CD4-positive, alpha-beta T cell (primary cell): ENCODE data around the gene RBM17. TPM values are rescaled to one million over a fixed set of nuclear protein-coding genes. Genes with fewer than 3 reads are reported as not detected.

Experiments
- ATAC-seq: fragments of 200-7000 bp; cut with Tn5 transposase; one replicate; pipeline ENCODE4 v1.10.0; 2022; ENCODE audit warnings: mild to moderate bottlenecking; ENCODE audit not compliant: poor library complexity
- CTCF ChIA-PET: fragments of 350-600 bp; sonication (Branson Sonifier 250); formaldehyde crosslinking; loops from one replicate; lab custom pipeline; 2021; ENCODE audit warnings: antibody characterized with exemption, inconsistent platforms; lab: Charles Lee
- POLR2A ChIA-PET: fragments of 350-600 bp; sonication (Branson Sonifier 250); formaldehyde crosslinking; loops from one replicate; lab custom pipeline; 2021; ENCODE audit warnings: antibody characterized with exemption, inconsistent platforms; lab: Charles Lee
- DNase-seq, 14 experiments: peaks; one replicate each; pipeline ENCODE4 v3.0.0-alpha.2; 2013 to 2020; ENCODE audit warnings: mixed read lengths in 2 of 14
- H3K27ac ChIP-seq, 2 donors: one replicate each; pipeline versions ENCODE4 v1.5.1 to v1.7.0; 2013; ENCODE audit warnings: low read length in 2 of 2, low read depth in 1 of 2, mild to moderate bottlenecking in 1 of 2
- H3K27me3 ChIP-seq, 2 experiments: 1 replicate in 1 of 2; 2 replicates in 1 of 2; pipeline versions ENCODE4 v1.6.1 to v1.7.0; 2013; ENCODE audit warnings: low read length in 2 of 2, control low read depth in 1 of 2, mild to moderate bottlenecking in 1 of 2, moderate library complexity in 1 of 2; ENCODE audit not compliant: insufficient read depth in 2 of 2, control insufficient read depth in 1 of 2
- H3K36me3 ChIP-seq: one replicate; pipeline ENCODE4 v1.6.1; 2013; ENCODE audit warnings: low read length, control low read depth; ENCODE audit not compliant: insufficient read depth
- H3K4me1 ChIP-seq: one replicate; pipeline ENCODE4 v1.6.1; 2013; ENCODE audit warnings: low read length, control low read depth; ENCODE audit not compliant: insufficient read depth
- H3K4me3 ChIP-seq: one replicate; pipeline ENCODE4 v1.5.1; 2013; ENCODE audit warnings: mild to moderate bottlenecking, low read length, moderate library complexity
- H3K9me3 ChIP-seq, 2 experiments: 1 replicate in 1 of 2; 2 replicates in 1 of 2; pipeline versions ENCODE4 v1.6.1 to v1.7.0; 2013; ENCODE audit warnings: low read length in 2 of 2, mild to moderate bottlenecking in 2 of 2, control low read depth in 1 of 2, moderate library complexity in 1 of 2; ENCODE audit not compliant: control insufficient read depth in 1 of 2, insufficient read depth in 1 of 2
- H3K27ac Mint-ChIP-seq: one replicate; pipeline ENCODE4 v1.8.0; 2020; ENCODE audit warnings: mixed read lengths
- H3K27me3 Mint-ChIP-seq: one replicate; pipeline ENCODE4 v1.8.0; 2021; ENCODE audit warnings: mixed read lengths
- H3K36me3 Mint-ChIP-seq: one replicate; pipeline ENCODE4 v1.8.0; 2021; ENCODE audit warnings: low read depth, mixed read lengths
- H3K4me1 Mint-ChIP-seq: one replicate; pipeline ENCODE4 v1.8.0; 2021; ENCODE audit warnings: low read depth, mixed read lengths
- H3K4me3 Mint-ChIP-seq: one replicate; pipeline ENCODE4 v1.8.0; 2020; ENCODE audit warnings: mild to moderate bottlenecking, mixed read lengths
- H3K9me3 Mint-ChIP-seq: one replicate; pipeline ENCODE4 v1.8.0; 2020; ENCODE audit warnings: mixed read lengths
- intact Hi-C, 2 experiments: fragments of 100-400 bp; cut with DNase I in 1 of 2; cut with micrococcal nuclease in 1 of 2; formaldehyde crosslinking; loops; one replicate each; pipeline versions ENCODE4 v1.15.1 to v1.9.0; 2023 to 2025; cut with DNase I, micrococcal nuclease
- total RNA-seq, 174 experiments: library from RNA in 2 of 174; stranded (reverse) in 2 of 174; gene quantifications; one replicate each; pipeline ENCODE4 v1.2.3 and lab custom pipeline; 2021 to 2026
- TF ChIP-seq, protein P1 (sequence below): fragments of 200-600 bp; IDR thresholded peaks from one replicate; pipeline ENCODE4 v1.8.0; 2022; ENCODE audit warnings: antibody characterized with exemption, mild to moderate bottlenecking

The RBM17 gene
- total RNA-seq, 2 experiments from 2014 or later = 143 to 150 TPM

DNA sequence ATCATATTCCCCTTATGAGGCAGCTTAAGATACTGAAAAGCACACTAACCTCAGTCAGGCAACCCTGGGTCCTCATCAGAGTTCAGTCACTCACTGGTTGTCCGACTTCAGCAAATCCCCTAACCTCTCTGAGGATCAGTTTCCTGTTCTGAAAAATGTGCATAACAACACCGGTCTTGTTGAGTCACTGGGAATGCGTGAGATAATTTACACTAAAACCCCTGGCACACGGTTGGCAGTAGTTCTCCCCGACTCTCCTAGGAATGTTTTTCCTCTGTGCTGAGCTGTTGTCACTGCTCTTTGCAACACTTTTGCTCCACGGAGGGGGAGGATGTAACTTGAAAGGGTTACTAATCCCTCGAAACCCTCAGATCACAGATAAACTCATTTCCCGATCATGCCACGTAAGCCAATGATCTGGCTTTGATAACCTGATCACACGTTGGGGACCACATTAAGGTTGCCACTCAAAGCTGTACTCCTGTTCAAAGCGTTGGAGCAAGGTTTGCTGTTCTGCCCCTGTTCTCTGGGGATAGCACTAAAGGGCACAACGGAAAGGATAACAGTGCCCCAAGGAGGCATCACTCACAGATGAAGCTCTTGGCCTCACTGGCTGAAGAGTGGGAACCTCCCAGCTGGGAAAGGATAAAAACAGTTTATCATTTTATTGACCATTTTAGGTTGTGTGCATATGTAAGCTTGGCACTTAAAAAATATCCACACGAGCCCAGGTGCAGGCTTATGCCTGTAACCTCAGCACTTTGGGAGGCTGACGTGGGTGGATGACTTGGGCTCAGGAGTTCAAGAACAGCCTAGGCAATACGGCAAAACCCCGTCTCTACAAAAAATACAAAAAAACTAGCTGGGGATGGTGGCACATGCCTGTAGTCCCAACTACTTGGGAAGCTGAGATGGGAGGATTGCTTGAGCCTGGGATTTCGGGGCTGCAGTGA lies 5.0 kb upstream of the RBM17 start:
- Mint-ChIP-seq H3K36me3 (no peaks in the 10 kb centered on the region), H3K27ac (peak overlapping the region; percentile 43), H3K9me3 (no peaks in the 10 kb centered on the region), H3K4me3 (peak overlapping the region; percentile 63), H3K4me1 (peaks cover 48% of the 10 kb centered on the region), H3K27me3 (no peaks in the 10 kb centered on the region)
- TF ChIP-seq, protein P1, sequence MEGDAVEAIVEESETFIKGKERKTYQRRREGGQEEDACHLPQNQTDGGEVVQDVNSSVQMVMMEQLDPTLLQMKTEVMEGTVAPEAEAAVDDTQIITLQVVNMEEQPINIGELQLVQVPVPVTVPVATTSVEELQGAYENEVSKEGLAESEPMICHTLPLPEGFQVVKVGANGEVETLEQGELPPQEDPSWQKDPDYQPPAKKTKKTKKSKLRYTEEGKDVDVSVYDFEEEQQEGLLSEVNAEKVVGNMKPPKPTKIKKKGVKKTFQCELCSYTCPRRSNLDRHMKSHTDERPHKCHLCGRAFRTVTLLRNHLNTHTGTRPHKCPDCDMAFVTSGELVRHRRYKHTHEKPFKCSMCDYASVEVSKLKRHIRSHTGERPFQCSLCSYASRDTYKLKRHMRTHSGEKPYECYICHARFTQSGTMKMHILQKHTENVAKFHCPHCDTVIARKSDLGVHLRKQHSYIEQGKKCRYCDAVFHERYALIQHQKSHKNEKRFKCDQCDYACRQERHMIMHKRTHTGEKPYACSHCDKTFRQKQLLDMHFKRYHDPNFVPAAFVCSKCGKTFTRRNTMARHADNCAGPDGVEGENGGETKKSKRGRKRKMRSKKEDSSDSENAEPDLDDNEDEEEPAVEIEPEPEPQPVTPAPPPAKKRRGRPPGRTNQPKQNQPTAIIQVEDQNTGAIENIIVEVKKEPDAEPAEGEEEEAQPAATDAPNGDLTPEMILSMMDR = no peak
- Histone ChIP-seq H3K27ac (peak overlapping the region in 1 of 2 donors; percentile 18), H3K36me3 (no peaks in the 10 kb centered on the region), H3K9me3 (no peaks in the 10 kb centered on the region), H3K4me1 (peaks cover 37% of the 10 kb centered on the region), H3K4me3 (peak overlapping the region; percentile 1), H3K27me3 (no peaks in the 10 kb centered on the region)
- intact Hi-C loops = loop anchor here in 1 of 2 experiments (2.0 kb wide), 1 partner anchor 15 kb away; no protein-coding TSS in a partner anchor
- ATAC-seq (peak; percentile 25), DNase-seq (peak in 10 of 14 experiments; percentile 11 to 73 (median 32))
- ChIA-PET POLR2A (interaction anchor here (1.0 to 2.4 kb wide), 9 partner anchors 12 to 107 kb away, joined by 3 to 14 read pairs (median 4); partner anchors contain the start of gene IL15RA), CTCF (interaction anchor here (1.1 to 4.0 kb wide), 3 partner anchors 33 to 119 kb away, joined by 3 to 13 read pairs (median 8); partner anchors contain the start of gene PFKFB3)

DNA sequence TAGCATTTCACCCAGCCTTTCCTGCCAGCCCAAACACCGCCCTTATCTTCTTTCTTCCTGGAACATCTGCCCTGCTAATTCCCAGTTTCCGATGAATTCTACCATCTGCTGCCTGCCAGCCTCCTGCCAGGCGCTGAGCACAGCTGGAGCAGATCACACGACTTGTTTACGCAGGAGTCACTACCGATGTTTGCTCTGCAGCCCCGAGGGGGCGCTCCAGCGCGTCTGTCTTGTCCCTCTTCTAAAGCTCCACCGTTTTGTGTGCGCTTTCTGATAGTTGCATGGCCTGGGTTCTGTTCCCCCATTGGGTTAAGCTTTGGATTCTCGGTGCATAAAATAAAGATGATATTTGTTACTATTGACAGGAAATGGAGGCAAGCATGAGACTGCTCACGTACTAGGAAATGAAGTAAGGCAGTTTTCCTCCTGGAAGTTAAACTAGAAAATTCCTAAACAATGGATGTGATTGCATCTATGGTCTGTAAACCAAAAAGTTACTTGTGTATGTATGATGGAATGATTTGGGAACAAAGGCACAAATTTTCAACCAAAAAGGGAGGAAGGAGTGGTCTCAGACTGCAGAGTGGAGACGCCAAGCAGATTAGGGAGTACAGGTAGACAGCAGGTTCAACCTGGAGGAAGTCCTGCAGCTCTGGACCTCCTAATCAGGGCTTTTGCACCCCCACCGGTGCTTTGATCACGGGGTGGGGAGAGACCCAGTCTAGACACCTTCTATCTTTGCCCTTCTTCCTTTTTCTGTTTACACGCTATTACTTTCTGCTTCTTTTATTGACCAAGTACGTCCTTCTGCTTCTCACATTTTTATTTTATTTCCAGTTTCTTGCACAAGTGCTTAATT lies 2.2 kb upstream of the RBM17 start:
- Mint-ChIP-seq H3K36me3 (peaks cover 8% of the 10 kb centered on the region), H3K9me3 (no peaks in the 10 kb centered on the region), H3K27ac (peak overlapping the region; percentile 58), H3K4me3 (peak overlapping the region; percentile 86), H3K27me3 (no peaks in the 10 kb centered on the region), H3K4me1 (peaks cover 70% of the 10 kb centered on the region)
- intact Hi-C loops = loop anchor here (1.0 to 5.0 kb wide), 5 partner anchors 34 to 321 kb away; partner anchors contain the start of gene FBH1 (in 1 of the 2)
- Histone ChIP-seq H3K27ac (no peak overlapping the region), H3K36me3 (no peaks in the 10 kb centered on the region), H3K27me3 (no peaks in the 10 kb centered on the region), H3K4me1 (peaks cover 59% of the 10 kb centered on the region), H3K9me3 (no peaks in the 10 kb centered on the region), H3K4me3 (peak overlapping the region; percentile 15)
- ATAC-seq (peak; percentile 56), DNase-seq (peak; percentile 77 to 93 (median 84))
- ChIA-PET CTCF (interaction anchor here (0.6 to 4.9 kb wide), 37 partner anchors 10 to 577 kb away, joined by 3 to 70 read pairs (median 4); partner anchors contain the start of genes IL2RA and PFKFB3), POLR2A (interaction anchor here (0.6 to 2.8 kb wide), 16 partner anchors 16 to 444 kb away, joined by 3 to 68 read pairs (median 3); partner anchors contain the start of genes IL15RA, IL2RA and PFKFB3)
- TF ChIP-seq, protein P1 = peak; percentile 86
